Stimulated activated naive CD8-positive, alpha-beta T cell treated with anti-CD3 and anti-CD28 coated beads, Interleukin-15, Interleukin-2, amounts not matched to agents 100 U/mL and 50 U/mL, for 24 hours (primary cell): Measurements from ENCODE around the gene TNRC18.
"Not testable (repeated sequence)": the region's sequence is repeated elsewhere in the genome, so short reads cannot be mapped to it uniquely, and the experiment has no call there.

Experiments
- ATAC-seq: fragments of 150-1000 bp; cut with Tn5 transposase; one replicate; pipeline ENCODE4 v1.10.0; 2021
- DNase-seq: peaks from one replicate; pipeline ENCODE4 v3.0.0; 2021

The TNRC18 gene

GRCh38 chr7:5349437-5350173 lies 74.0 kb downstream of the TNRC18 start:
- no peak for ATAC-seq
- no peak for DNase-seq

DNA sequence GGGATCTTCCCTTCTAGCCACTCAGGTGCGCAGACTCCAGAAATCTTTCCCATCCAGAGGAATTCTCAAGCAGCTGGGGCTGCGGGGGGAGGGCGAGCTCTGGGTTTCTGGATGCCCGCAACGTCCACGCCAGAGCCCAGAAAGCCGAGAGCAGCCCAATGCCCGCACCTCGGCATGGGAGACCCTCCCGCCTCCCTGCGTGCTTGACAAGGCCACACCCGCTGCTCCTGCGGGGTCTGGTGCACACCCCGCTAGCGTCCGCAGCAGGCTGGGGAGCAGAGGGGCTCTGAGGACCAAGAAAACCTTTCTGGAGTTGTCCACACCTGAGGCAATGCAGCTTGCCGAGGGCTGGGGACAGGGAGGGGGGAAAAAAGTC lies 74.6 kb downstream of the TNRC18 start:
- no peak for ATAC-seq
- no peak for DNase-seq

- DNase-seq: no peak
- ATAC-seq: no peak
These were observed 75.3 kb downstream of the TNRC18 start for GRCh38 chr7:5348134-5349004.

GRCh38 chr7:5345671-5346070 lies 78.0 kb downstream of the TNRC18 start:
- ATAC-seq: no peak
- DNase-seq: no peak

- DNase-seq: no peak
- ATAC-seq: no peak
These were observed 78.5 kb downstream of the TNRC18 start for GRCh38 chr7:5345171-5345570.

- DNase-seq (no peak), ATAC-seq (no peak)
These were observed 79.3 kb downstream of the TNRC18 start for GRCh38 chr7:5344342-5344741.

DNA sequence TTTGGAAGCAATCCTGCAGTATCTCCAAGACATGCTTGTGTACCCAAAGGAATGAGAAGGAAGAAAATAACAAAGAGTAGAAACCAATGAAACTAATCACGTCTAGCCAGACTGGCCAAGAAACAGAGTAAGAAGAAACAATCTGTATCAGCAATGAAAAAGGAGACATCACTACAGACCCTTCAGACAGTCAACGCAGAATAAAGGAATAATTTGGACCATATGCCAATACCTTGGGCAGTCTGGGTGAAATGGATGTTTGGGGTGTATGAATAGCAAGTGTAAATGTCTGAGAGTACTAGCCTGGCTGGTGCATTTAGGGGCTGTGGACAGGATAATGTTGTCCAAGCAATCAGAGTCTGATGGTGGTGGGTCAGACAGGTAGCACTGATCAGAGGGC lies 79.8 kb downstream of the TNRC18 start:
- ATAC-seq (no peak), DNase-seq (no peak)

GRCh38 chr7:5342631-5343030 lies 81.0 kb downstream of the TNRC18 start:
- DNase-seq (no peak), ATAC-seq (no peak)

GRCh38 chr7:5339955-5340354 lies 83.7 kb downstream of the TNRC18 start:
- DNase-seq (no peak), ATAC-seq (no peak)

GRCh38 chr7:5337047-5337446 lies 86.6 kb downstream of the TNRC18 start:
- no peak for DNase-seq
- ATAC-seq: no peak

DNA sequence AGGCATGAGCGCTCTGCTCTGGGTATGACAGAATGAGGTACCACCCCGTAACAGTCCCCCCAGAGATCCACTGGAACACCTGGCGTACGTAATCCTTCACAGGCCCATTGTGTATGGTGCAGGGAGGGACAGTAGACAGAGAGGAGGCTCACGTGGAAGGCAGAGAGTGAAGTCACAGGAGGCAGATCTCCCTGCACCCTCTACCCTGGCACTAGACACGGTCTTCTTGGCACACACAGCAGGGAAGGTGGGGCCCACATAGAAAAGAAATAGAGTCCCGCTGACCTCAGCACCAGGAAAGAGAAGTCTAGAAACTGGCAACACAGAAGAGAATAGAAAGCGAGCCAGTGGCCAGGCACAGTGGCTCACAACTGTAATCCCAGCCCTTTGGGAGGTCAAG lies 89.0 kb downstream of the TNRC18 start:
- no peak for DNase-seq
- ATAC-seq: no peak

- DNase-seq (no peak), ATAC-seq (no peak)
These were observed 90.3 kb downstream of the TNRC18 start for GRCh38 chr7:5333121-5334045.

GRCh38 chr7:5332579-5332978 lies 91.1 kb downstream of the TNRC18 start:
- no peak for ATAC-seq
- DNase-seq: no peak

DNA sequence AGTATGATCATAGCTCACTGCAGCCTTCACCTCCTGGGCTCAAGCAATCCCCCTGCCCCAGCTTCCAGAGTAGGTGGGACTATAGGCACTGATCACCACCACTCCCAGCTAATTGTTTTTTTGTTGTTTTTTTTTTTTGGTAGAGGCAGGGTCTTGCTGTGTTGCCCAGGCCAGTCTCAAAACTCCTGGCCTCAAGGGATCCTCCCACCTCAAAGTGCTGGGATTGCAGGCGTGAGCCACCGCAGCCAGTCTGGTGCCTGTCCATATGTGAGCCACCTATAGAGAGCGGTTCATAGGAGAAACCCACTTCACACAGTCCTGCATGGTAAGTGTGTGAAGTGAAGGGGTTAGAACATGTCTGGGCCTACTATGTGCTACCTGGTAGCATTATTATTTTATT lies 93.3 kb downstream of the TNRC18 start:
- no peak for DNase-seq
- ATAC-seq: no peak

DNA sequence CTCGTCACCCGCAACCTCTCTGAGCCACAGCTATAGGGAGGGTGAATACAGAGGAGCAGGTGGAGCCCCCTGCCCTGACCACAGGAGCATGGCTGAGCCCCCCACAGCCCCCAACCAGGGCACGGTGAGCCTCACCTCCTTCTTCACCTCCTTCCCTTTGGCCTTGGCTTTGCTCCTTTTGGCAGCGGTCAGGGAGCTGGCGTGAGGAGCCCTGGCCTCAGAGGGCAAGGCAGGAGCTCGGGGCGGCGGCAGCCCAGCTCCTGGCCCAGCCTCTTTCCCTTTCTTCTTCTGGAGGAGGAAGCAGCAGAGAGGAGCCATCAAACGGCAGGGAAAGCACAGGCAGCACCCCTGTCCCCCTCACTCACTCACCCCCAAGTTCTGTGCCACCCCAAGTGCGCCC lies 98.7 kb downstream of the TNRC18 start:
- DNase-seq (no peak), ATAC-seq (no peak)

- ATAC-seq, DNase-seq: not testable (repeated sequence)
These were observed 99.5 kb downstream of the TNRC18 start for GRCh38 chr7:5323800-5324781.

- ATAC-seq (no peak), DNase-seq (no peak)
These were observed 100.8 kb downstream of the TNRC18 start for GRCh38 chr7:5322621-5323410.

GRCh38 chr7:5320802-5321396 lies 102.7 kb downstream of the TNRC18 start:
- DNase-seq: no peak
- peak; percentile 14 for ATAC-seq

GRCh38 chr7:5320391-5320790 lies 103.2 kb downstream of the TNRC18 start:
- ATAC-seq (no peak), DNase-seq (no peak)

- DNase-seq, ATAC-seq: not testable (repeated sequence)
These were observed 105.0 kb downstream of the TNRC18 start for GRCh38 chr7:5318613-5319012.
